WI38 (cell line): Measurements from ENCODE around the gene SLMAP.

Experiments
- H3K4me3 ChIP-seq: 2 replicates; pipeline ENCODE4 v1.5.1; 2011; ENCODE audit warnings: low read depth, mild to moderate bottlenecking, control low read depth, low read length
- TF ChIP-seq, protein P1 (sequence below): IDR thresholded peaks from 2 replicates; pipeline ENCODE4 v1.5.1; 2012; ENCODE audit warnings: low read depth, mild to moderate bottlenecking, control low read depth, low read length

The SLMAP gene

DNA sequence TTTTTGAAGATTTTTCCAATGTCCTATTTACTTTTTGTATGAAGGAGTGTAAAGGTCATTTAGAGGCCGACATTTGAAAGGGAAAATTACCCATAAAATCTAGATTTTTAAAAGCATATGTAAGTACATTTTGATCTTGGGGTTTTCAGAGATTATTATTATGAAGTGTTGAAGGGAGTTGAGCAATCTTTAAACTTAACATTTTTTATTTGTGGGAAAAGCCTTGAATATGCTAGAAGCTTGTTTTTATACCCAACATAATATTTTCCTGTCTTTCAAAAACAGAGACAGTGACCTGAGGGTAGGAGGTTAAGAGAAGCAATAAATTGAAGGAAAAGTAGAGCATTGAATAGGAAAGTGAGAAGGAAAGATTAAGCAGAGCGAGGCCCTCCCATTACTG is 85.7 kb downstream of the SLMAP start:
- no peak overlapping the region for H3K4me3 ChIP-seq
- TF ChIP-seq, protein P1, sequence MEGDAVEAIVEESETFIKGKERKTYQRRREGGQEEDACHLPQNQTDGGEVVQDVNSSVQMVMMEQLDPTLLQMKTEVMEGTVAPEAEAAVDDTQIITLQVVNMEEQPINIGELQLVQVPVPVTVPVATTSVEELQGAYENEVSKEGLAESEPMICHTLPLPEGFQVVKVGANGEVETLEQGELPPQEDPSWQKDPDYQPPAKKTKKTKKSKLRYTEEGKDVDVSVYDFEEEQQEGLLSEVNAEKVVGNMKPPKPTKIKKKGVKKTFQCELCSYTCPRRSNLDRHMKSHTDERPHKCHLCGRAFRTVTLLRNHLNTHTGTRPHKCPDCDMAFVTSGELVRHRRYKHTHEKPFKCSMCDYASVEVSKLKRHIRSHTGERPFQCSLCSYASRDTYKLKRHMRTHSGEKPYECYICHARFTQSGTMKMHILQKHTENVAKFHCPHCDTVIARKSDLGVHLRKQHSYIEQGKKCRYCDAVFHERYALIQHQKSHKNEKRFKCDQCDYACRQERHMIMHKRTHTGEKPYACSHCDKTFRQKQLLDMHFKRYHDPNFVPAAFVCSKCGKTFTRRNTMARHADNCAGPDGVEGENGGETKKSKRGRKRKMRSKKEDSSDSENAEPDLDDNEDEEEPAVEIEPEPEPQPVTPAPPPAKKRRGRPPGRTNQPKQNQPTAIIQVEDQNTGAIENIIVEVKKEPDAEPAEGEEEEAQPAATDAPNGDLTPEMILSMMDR: no peak

DNA sequence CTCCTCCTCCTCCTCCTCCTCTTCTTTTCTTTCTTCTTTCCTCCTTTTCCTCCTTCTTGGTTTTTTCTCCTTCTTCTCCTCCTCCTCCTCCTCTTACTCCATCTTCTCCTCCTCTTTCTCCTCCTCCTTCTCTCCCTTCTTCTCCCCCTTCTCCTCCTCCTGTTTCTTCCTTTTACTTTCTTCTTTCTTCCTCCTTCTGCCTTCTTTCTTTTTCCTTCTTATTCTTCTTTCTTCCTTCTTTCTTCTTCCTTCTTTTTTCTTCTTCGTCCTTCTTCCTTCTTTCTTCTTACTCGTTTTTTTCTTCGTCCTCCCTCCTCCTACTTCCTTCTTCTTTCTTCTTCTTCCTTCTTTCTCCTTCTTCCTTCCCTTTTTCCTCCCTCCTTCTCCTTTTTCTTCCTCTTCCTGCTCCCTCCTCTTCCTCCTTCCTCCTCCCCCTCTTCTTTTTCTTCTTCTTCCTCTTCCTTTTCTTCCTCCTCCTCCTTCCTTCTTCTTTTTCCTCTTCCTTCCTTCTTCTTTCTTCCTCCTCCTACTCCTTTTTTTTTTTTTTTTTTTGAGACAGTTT is 92.1 kb downstream of the SLMAP start:
- TF ChIP-seq, protein P1: no peak

DNA sequence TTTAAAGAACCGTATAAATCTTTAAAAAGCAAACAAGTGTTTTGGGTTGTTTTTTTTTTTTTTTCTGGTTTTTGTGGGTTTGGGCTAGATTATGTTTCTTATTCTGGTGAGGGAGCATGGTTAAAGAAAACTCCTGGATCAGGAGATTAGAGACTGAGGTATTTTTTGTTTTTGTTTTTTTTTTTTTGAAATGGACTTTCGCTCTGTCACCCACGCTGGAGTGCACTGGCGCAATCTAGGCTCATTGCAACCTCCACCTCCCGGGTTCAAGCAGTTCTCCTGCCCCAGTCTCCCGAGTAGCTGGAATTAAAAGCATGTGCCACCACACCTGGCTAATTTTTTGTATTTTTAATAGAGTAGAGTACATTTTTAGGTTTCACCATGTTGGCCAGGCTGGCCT is 95.2 kb downstream of the SLMAP start:
- H3K4me3 ChIP-seq: no peak overlapping the region
- TF ChIP-seq, protein P1: no peak

More for the DNA sequence above, 92.1 kb downstream of the SLMAP start:
- no peak overlapping the region for H3K4me3 ChIP-seq

DNA sequence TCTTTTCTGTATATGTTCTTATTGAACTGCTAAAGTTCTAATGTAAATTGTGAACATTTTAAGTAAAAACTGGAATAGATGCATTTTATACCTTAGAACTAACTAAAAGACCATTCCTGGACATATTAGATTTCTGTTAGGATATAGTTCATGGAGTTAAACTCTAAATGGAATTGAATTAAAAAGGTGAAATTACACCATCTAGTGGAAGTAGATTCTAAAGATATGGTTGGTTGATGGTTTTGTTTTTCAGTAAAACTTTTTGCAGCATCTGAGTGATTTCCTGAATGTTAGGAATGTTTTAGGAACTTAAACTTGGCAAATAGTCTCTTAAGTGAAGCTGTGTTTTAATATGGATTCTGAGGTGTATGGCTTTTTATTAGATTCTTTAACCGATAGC is 96.8 kb downstream of the SLMAP start:
- TF ChIP-seq, protein P1: no peak
- H3K4me3 ChIP-seq: no peak overlapping the region

DNA sequence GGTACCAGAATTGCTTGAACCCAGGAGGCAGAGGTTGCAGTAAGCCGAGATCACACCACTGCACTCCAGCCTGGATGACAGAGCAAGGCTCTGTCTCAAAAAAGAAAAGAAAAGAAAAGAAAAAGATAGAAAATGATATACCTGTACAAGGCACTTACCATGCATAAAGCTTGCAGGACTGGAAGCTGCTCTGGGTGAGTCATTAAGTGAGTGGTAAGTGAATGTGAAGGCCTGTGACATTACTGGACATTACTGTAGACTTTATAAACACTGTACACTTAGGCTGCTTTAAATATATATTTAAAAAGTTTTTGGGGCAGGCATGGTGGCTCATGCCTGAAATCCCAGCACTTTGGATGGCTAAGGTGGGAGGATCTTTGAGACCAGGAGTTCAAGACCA is 99.2 kb downstream of the SLMAP start:
- TF ChIP-seq, protein P1: no peak

DNA sequence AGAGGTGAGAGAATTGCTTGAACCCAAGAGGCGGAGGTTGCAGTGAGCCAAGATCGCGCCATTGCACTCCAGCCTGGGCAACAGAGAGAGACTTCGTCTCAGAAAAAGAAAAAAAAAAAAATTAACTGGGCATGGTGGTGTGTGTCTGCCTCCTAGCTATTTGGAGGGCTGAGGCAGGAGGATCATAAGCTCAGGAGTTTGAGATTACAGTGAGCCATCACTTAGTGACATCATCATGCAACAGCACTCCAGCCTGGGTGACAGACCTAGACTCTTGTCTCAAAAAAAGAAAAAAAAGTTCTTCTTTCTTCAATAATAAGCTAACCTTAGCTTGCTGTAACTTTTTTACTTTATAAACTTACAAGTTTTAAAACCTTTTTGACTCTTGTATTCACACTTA is 99.8 kb downstream of the SLMAP start:
- no peak overlapping the region for H3K4me3 ChIP-seq
- TF ChIP-seq, protein P1: no peak

More for the DNA sequence above, 99.2 kb downstream of the SLMAP start:
- no peak overlapping the region for H3K4me3 ChIP-seq

DNA sequence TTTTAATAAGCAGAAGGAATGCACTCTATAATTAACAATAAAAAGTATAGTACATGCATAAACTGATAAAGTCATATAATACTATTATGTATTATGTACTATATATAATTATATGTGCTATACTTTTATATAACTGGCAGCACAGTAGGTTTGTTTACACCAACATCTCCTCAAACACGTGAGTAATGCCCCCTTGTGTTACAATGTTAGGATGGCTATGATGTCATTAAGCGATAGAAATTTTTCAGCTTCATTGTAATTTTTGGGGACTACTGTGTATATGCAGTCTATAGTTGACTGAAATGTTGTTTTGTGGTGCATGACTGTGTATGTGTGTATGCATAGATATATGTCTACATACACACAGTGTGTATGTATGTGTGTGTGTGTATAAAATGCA is 100.6 kb downstream of the SLMAP start:
- no peak overlapping the region for H3K4me3 ChIP-seq
- TF ChIP-seq, protein P1: no peak
